Chondrocyte (in vitro differentiated cells): ENCODE results near the gene RAPGEF6. TPM values are rescaled to one million over a fixed set of nuclear protein-coding genes. Genes with fewer than 3 reads are reported as not detected.

ENCODE experiments used
- DNase-seq: peaks from one replicate; pipeline ENCODE4 v3.0.0; 2021; ENCODE audit warnings: mixed read lengths, low spot score
- H3K27ac Mint-ChIP-seq: one replicate; pipeline ENCODE4 v1.8.0; 2021; ENCODE audit warnings: mild to moderate bottlenecking, moderate library complexity, mixed read lengths; ENCODE audit not compliant: unreplicated experiment
- H3K27me3 Mint-ChIP-seq: 2 replicates; pipeline ENCODE4 v1.8.0; 2021; ENCODE audit warnings: low read depth, mixed read lengths
- H3K36me3 Mint-ChIP-seq: 2 replicates; pipeline ENCODE4 v1.8.0; 2021; ENCODE audit warnings: low read depth, mixed read lengths
- H3K4me1 Mint-ChIP-seq: 2 replicates; pipeline ENCODE4 v1.8.0; 2021; ENCODE audit warnings: low read depth, mild to moderate bottlenecking, mixed read lengths
- H3K4me3 Mint-ChIP-seq: one replicate; pipeline ENCODE4 v1.8.0; 2021; ENCODE audit warnings: mild to moderate bottlenecking, moderate library complexity, mixed read lengths; ENCODE audit not compliant: unreplicated experiment
- H3K9me3 Mint-ChIP-seq: 2 replicates; pipeline ENCODE4 v1.8.0; 2021; ENCODE audit warnings: low read depth, mixed read lengths
- total RNA-seq: library from RNA; stranded (reverse); gene quantifications from 3 replicates; pipeline ENCODE4 v1.2.1, GENCODE V29; 2021
- TF ChIP-seq, protein P1 (sequence below): fragments of 200-600 bp; sonication (generic); IDR thresholded peaks from 2 replicates; pipeline ENCODE4 v1.5.0; 2021; ENCODE audit warnings: antibody characterized with exemption, mild to moderate bottlenecking, moderate library complexity

The RAPGEF6 gene
- total RNA-seq, 1 donor from 2014 or later = 13.6 TPM

DNA sequence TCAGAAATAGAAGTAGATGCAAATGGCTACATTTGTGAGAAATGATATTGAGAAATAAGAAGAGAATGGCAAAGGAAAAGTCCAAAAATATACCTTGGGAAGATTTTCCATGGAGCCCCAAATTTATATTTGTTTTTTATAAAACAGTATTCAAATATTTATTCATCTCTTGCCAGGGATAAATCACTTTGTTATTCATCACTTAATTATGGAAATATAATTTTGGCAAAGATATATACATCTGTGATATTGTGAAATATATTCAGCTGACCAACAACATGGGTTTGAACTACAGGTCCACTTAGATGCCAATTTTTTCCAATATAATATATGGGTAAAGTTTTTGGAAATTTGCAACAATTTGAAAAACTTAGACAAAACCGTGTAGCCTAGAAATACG is 19.7 kb upstream of the RAPGEF6 start:
- H3K9me3 Mint-ChIP-seq = no peaks in the 10 kb centered on the region
- peaks cover 4% of the 10 kb centered on the region for H3K4me1 Mint-ChIP-seq
- H3K4me3 Mint-ChIP-seq = no peak overlapping the region
- TF ChIP-seq, protein P1, sequence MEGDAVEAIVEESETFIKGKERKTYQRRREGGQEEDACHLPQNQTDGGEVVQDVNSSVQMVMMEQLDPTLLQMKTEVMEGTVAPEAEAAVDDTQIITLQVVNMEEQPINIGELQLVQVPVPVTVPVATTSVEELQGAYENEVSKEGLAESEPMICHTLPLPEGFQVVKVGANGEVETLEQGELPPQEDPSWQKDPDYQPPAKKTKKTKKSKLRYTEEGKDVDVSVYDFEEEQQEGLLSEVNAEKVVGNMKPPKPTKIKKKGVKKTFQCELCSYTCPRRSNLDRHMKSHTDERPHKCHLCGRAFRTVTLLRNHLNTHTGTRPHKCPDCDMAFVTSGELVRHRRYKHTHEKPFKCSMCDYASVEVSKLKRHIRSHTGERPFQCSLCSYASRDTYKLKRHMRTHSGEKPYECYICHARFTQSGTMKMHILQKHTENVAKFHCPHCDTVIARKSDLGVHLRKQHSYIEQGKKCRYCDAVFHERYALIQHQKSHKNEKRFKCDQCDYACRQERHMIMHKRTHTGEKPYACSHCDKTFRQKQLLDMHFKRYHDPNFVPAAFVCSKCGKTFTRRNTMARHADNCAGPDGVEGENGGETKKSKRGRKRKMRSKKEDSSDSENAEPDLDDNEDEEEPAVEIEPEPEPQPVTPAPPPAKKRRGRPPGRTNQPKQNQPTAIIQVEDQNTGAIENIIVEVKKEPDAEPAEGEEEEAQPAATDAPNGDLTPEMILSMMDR = no peak
- H3K36me3 Mint-ChIP-seq = peaks cover 40% of the 10 kb centered on the region
- H3K27ac Mint-ChIP-seq = no peak overlapping the region
- DNase-seq = no peak
- H3K27me3 Mint-ChIP-seq = no peaks in the 10 kb centered on the region

DNA sequence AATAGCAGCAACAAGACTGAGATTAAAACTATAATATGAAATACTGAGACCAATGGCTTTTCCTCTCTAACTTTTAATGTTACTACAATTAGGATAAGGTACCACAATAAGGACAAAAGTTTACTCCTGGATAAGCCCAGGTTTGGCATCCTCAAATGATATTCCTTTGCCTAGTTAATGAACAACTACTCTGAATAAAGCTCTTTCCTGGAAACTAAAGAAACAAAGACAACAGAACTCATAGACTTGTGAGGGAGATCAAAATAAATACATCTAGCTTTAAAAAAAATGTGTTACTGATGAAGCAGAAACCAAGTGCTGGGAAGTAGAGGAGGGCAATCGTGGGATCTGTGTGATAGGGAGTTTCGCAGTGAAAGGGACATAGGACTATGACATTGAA is 19.3 kb upstream of the RAPGEF6 start:
- Mint-ChIP-seq H3K36me3 (peaks cover 37% of the 10 kb centered on the region), H3K4me1 (peaks cover 4% of the 10 kb centered on the region), H3K4me3 (no peak overlapping the region), H3K9me3 (no peaks in the 10 kb centered on the region), H3K27ac (no peak overlapping the region), H3K27me3 (no peaks in the 10 kb centered on the region)
- DNase-seq = no peak
- TF ChIP-seq, protein P1 = no peak

DNA sequence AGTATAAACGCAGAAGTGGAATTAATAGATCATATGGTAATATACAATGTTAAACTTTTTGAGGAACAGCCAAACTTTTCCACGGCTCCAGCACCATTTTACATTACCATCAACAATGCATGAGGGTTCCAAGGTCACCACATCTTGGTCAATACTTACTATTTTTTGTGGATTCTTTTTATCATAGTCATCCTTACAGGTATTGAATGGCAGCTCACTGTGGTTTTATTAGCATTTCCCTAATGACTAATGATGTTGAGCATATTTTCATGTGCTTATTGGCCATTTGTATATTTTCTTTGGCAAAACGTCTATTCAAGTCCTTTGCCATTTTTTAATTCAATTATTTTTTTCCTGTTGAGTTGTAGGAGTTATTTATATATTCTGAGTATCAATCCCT is 14.1 kb upstream of the RAPGEF6 start:
- Mint-ChIP-seq H3K4me3 (no peak overlapping the region), H3K27me3 (no peaks in the 10 kb centered on the region), H3K27ac (no peak overlapping the region), H3K36me3 (peaks cover 35% of the 10 kb centered on the region), H3K9me3 (no peaks in the 10 kb centered on the region), H3K4me1 (peaks cover 13% of the 10 kb centered on the region)
- TF ChIP-seq, protein P1 = no peak
- no peak for DNase-seq

DNA sequence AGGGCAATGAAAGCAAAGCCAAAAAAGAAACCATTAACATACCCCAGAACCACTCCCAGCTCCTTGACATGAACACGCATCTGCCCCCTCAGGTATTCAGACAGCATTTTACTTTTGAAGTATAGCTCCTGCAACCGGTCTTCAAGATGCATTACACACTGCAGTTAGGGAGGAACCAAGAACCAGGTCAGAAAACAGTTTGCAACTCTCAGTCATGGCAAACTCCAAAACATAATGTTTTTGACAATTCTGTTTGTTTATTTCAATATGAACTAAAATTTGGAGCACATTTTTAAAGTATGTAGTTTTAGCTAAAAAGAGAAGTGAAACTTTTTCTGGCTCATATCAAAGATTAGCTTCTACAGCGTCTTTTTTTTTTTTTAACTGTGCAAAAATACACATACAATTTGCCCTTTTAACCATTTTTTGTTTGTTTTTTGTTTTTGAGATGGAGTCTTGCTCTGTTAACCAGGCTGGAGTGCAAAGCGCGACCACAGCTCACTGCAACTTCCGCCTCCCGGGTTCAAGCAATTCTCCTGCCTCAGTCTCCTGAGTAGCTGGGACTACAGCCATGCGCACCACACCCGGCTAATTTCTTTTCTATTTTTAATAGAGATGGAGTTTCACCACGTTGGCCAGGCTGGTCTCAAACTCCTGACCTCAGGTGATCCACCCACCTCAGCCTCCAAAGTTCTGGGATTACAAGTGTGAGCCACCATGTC is 12.2 kb upstream of the RAPGEF6 start:
- no peaks in the 10 kb centered on the region for H3K9me3 Mint-ChIP-seq
- peaks cover 33% of the 10 kb centered on the region for H3K36me3 Mint-ChIP-seq

DNA sequence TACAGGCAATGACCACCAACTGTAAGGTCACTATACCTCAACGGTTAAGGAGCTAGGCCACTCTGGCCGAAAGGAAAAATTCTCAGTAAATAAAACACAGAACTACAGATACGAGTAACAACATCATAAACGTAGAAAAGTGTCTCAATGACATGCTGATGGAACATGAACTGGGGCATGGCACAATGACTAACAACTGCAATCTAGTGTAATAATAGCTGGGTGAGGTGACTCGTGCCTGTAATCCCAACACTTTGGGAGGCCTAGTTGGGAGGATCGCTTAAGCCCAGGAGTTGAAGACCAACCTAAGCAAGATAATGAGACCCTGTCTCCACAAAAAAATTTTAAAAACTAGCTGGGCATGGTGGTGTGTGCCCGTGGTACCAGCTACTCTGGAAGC is 9.8 kb upstream of the RAPGEF6 start:
- Mint-ChIP-seq H3K36me3 (peaks cover 14% of the 10 kb centered on the region), H3K4me3 (no peak overlapping the region), H3K4me1 (peaks cover 14% of the 10 kb centered on the region), H3K27ac (peak overlapping the region; percentile 76), H3K27me3 (no peaks in the 10 kb centered on the region), H3K9me3 (no peaks in the 10 kb centered on the region)
- TF ChIP-seq, protein P1 = no peak
- DNase-seq = no peak

More for the DNA sequence above, 12.2 kb upstream of the RAPGEF6 start:
- H3K4me3 Mint-ChIP-seq = no peak overlapping the region
- H3K27me3 Mint-ChIP-seq = no peaks in the 10 kb centered on the region
- H3K27ac Mint-ChIP-seq = no peak overlapping the region
- DNase-seq = no peak
- TF ChIP-seq, protein P1 = no peak
- H3K4me1 Mint-ChIP-seq = peaks cover 14% of the 10 kb centered on the region
